Neuronal stem cell (in vitro differentiated cells): ENCODE data around the gene TFRC.
"Not testable (repeated sequence)": the region's sequence is repeated elsewhere in the genome, so short reads cannot be mapped to it uniquely, and the experiment has no call there.

ENCODE experiments used
- DNase-seq: peaks from one replicate; pipeline ENCODE4 v3.0.0-alpha.2; 2013; ENCODE audit warnings: low spot score
- H2AFZ ChIP-seq: one replicate; pipeline ENCODE4 v1.6.1; 2013; ENCODE audit warnings: mild to moderate bottlenecking, low read length, inconsistent platforms
- H2AK5ac ChIP-seq: 2 replicates; pipeline ENCODE4 v1.6.1; 2013; ENCODE audit warnings: low read depth, mild to moderate bottlenecking, inconsistent platforms, low read length, moderate library complexity, mixed read lengths
- H2BK120ac ChIP-seq: 2 replicates; pipeline ENCODE4 v1.6.1; 2013; ENCODE audit warnings: low read depth, mild to moderate bottlenecking, inconsistent platforms, low read length, moderate library complexity, mixed read lengths
- H2BK12ac ChIP-seq: one replicate; pipeline ENCODE4 v1.6.1; 2013; ENCODE audit warnings: low read length, inconsistent platforms
- H2BK15ac ChIP-seq: 2 replicates; pipeline ENCODE4 v1.6.1; 2013; ENCODE audit warnings: mild to moderate bottlenecking, low read length, inconsistent platforms, mixed read lengths
- H2BK5ac ChIP-seq: one replicate; pipeline ENCODE4 v1.6.1; 2013; ENCODE audit warnings: inconsistent platforms, mild to moderate bottlenecking, low read length, moderate library complexity
- H3K14ac ChIP-seq: one replicate; pipeline ENCODE4 v1.6.1; 2013; ENCODE audit warnings: low read length, inconsistent platforms
- H3K18ac ChIP-seq: 2 replicates; pipeline ENCODE4 v1.6.1; 2013; ENCODE audit warnings: low read length, inconsistent platforms
- H3K23ac ChIP-seq: 2 replicates; pipeline ENCODE4 v1.6.1; 2013; ENCODE audit warnings: low read depth, mild to moderate bottlenecking, mixed read lengths, low read length, inconsistent platforms; ENCODE audit not compliant: poor library complexity
- H3K27ac ChIP-seq: replicated peaks from 3 replicates; pipeline ENCODE4 v1.5.1; 2013; ENCODE audit warnings: low read length, inconsistent platforms
- H3K27me3 ChIP-seq, 3 experiments: 2 replicates each; pipeline ENCODE4 v1.6.1; 2013; ENCODE audit warnings: low read length in 3 of 3, mild to moderate bottlenecking in 2 of 3, inconsistent platforms in 1 of 3, low read depth in 1 of 3, mixed read lengths in 1 of 3, moderate library complexity in 1 of 3; ENCODE audit not compliant: control insufficient read depth in 3 of 3, insufficient read depth in 3 of 3
- H3K36me3 ChIP-seq, 2 donors: replicated peaks in 1 of 2; 2 replicates each; pipeline ENCODE4 v1.6.1; 2013; ENCODE audit warnings: low read length in 2 of 2; ENCODE audit not compliant: control insufficient read depth in 2 of 2, insufficient read depth in 2 of 2
- H3K4ac ChIP-seq: 2 replicates; pipeline ENCODE4 v1.6.1; 2013; ENCODE audit warnings: inconsistent platforms, mild to moderate bottlenecking, low read length, moderate library complexity
- H3K4me1 ChIP-seq, 2 donors: 1 replicate in 1 of 2; 2 replicates in 1 of 2; pipeline ENCODE4 v1.6.1; 2013; ENCODE audit warnings: low read length in 2 of 2, low read depth in 1 of 2; ENCODE audit not compliant: control insufficient read depth in 2 of 2, insufficient read depth in 1 of 2
- H3K4me2 ChIP-seq: one replicate; pipeline ENCODE4 v1.6.1; 2013; ENCODE audit warnings: mild to moderate bottlenecking, low read length, inconsistent platforms; ENCODE audit not compliant: insufficient read depth, poor library complexity, severe bottlenecking
- H3K4me3 ChIP-seq, 2 donors: 2 replicates each; pipeline ENCODE4 v1.5.1; 2013; ENCODE audit warnings: low read length in 2 of 2, mild to moderate bottlenecking in 2 of 2, inconsistent platforms in 1 of 2, moderate library complexity in 1 of 2
- H3K79me1 ChIP-seq: one replicate; pipeline ENCODE4 v1.6.1; 2013; ENCODE audit warnings: low read depth, mild to moderate bottlenecking, inconsistent platforms, low read length, moderate library complexity
- H3K9ac ChIP-seq: one replicate; pipeline ENCODE4 v1.6.1; 2013; ENCODE audit warnings: mild to moderate bottlenecking, low read depth, low read length, inconsistent platforms; ENCODE audit not compliant: poor library complexity
- H3K9me3 ChIP-seq, 2 donors: replicated peaks in 1 of 2; 2 replicates each; pipeline versions ENCODE3 to v1.6.1; 2013; ENCODE audit warnings: low read length in 2 of 2, mild to moderate bottlenecking in 2 of 2, inconsistent platforms in 1 of 2, low read depth in 1 of 2, mixed read lengths in 1 of 2, moderate library complexity in 1 of 2; ENCODE audit not compliant: control insufficient read depth in 2 of 2, insufficient read depth in 1 of 2
- H4K8ac ChIP-seq: one replicate; pipeline ENCODE4 v1.6.1; 2013; ENCODE audit warnings: low read depth, mild to moderate bottlenecking, inconsistent platforms, low read length, moderate library complexity
- H4K91ac ChIP-seq: one replicate; pipeline ENCODE4 v1.6.1; 2013; ENCODE audit warnings: low read length, low read depth, mild to moderate bottlenecking, inconsistent platforms; ENCODE audit not compliant: poor library complexity
- WGBS, 2 donors: extraction: QIAGEN DNeasy Blood & Tissue Kit; methylation state at CpG; one replicate each; pipeline ENCODE4 v1.1.7; 2013; ENCODE audit warnings: missing lambda C conversion rate in 2 of 2, mixed read lengths in 1 of 2; ENCODE audit not compliant: insufficient read length in 2 of 2, insufficient replicate concordance in 1 of 2; ENCODE audit errors: extremely low coverage in 2 of 2; 5-methylcytosine and 5-hydroxymethylcytosine counted together

TFRC gene

GRCh38 chr3:196008387-196008786, 73.5 kb downstream of the TFRC start:
- Histone ChIP-seq H2AFZ (no peak overlapping the region), H3K23ac (no peak overlapping the region), H4K8ac (no peak overlapping the region), H2BK12ac (no peak overlapping the region), H2BK5ac (no peak overlapping the region), H3K18ac (no peak overlapping the region), H3K27ac (no peak overlapping the region), H4K91ac (no peak overlapping the region), H3K27me3 (peaks cover 0 to 4% (median 0%) of the 10 kb centered on the region in 3 experiments), H2AK5ac (no peak overlapping the region), H3K14ac (no peak overlapping the region), H3K4ac (no peak overlapping the region), H3K79me1 (no peaks in the 10 kb centered on the region), H3K36me3 (no peaks in the 10 kb centered on the region), H3K4me1 (no peaks in the 10 kb centered on the region), H2BK120ac (no peak overlapping the region), H3K4me2 (no peak overlapping the region), H2BK15ac (no peak overlapping the region), H3K9ac (no peak overlapping the region), H3K9me3 (peaks cover 0 to 8% of the 10 kb centered on the region in 2 donors), H3K4me3 (no peak overlapping the region)
- DNase-seq = no peak
- no CpG with 5 or more reads among the region's 18 CpGs for WGBS, 2 donors

GRCh38 chr3:196007744-196008335, 74.0 kb downstream of the TFRC start:
- H3K18ac ChIP-seq = no peak overlapping the region
- H3K4me1 ChIP-seq = no peaks in the 10 kb centered on the region
- no peak overlapping the region for H3K14ac ChIP-seq
- H3K36me3 ChIP-seq = no peaks in the 10 kb centered on the region
- H2BK120ac ChIP-seq = no peak overlapping the region
- no peak overlapping the region for H3K4me3 ChIP-seq
- H3K79me1 ChIP-seq = no peaks in the 10 kb centered on the region
- H3K9me3 ChIP-seq = peaks cover 0 to 8% of the 10 kb centered on the region in 2 donors
- H3K27ac ChIP-seq = no peak overlapping the region
- whole genome bisulfite sequencing, 2 donors = no CpG with 5 or more reads among the region's 11 CpGs
- H3K23ac ChIP-seq = no peak overlapping the region
- H4K91ac ChIP-seq = no peak overlapping the region
- H2AFZ ChIP-seq = no peak overlapping the region
- H3K4ac ChIP-seq = no peak overlapping the region
- no peak overlapping the region for H4K8ac ChIP-seq
- no peak overlapping the region for H3K9ac ChIP-seq
- H2AK5ac ChIP-seq = no peak overlapping the region
- no peak for DNase-seq
- no peak overlapping the region for H2BK15ac ChIP-seq
- H2BK12ac ChIP-seq = no peak overlapping the region
- H2BK5ac ChIP-seq = no peak overlapping the region
- H3K4me2 ChIP-seq = no peak overlapping the region
- H3K27me3 ChIP-seq = peaks cover 0 to 2% (median 0%) of the 10 kb centered on the region in 3 experiments

DNA sequence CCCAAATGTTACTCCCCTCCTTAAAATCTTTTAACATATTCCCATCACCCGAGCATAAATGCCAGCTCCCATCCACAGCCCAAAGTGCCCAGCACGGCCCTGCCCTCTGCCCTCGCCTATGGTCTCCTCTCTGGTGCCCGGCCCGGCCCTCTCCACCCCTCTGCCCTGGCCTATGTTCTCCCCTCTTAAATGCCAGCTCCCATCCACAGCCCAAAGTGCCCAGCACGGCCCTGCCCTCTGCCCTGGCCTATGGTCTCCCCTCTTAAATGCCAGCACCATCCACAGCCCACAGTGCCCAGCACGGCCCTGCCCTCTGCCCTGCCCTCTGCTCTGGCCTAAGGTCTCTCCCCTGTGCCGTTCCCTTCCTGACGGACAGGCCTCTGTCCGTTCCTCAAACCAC, 76.6 kb downstream of the TFRC start:
- H2BK12ac ChIP-seq, H3K27ac ChIP-seq, H3K4ac ChIP-seq, H3K27me3 ChIP-seq, DNase-seq, H3K18ac ChIP-seq, H2AK5ac ChIP-seq, H3K4me3 ChIP-seq, H3K4me1 ChIP-seq, H3K79me1 ChIP-seq, H3K9me3 ChIP-seq, H4K8ac ChIP-seq, H3K9ac ChIP-seq, H2BK15ac ChIP-seq, H3K4me2 ChIP-seq, H2BK120ac ChIP-seq, H3K23ac ChIP-seq, H4K91ac ChIP-seq, H3K14ac ChIP-seq, H2AFZ ChIP-seq, H3K36me3 ChIP-seq, H2BK5ac ChIP-seq: not testable (repeated sequence)
- no CpG with 5 or more reads among the region's 10 CpGs for WGBS, 2 donors

GRCh38 chr3:196004359-196005052, 77.4 kb downstream of the TFRC start:
- not testable (repeated sequence) for DNase-seq, H2BK12ac ChIP-seq, H3K36me3 ChIP-seq, H3K23ac ChIP-seq, H2AK5ac ChIP-seq, H4K91ac ChIP-seq, H3K9ac ChIP-seq, H3K27me3 ChIP-seq, H3K79me1 ChIP-seq, H3K27ac ChIP-seq, H3K4me1 ChIP-seq, H2AFZ ChIP-seq, H3K4me2 ChIP-seq, H3K4ac ChIP-seq, H4K8ac ChIP-seq, H3K14ac ChIP-seq, H2BK15ac ChIP-seq, H3K9me3 ChIP-seq, H3K4me3 ChIP-seq, H2BK120ac ChIP-seq, H2BK5ac ChIP-seq, H3K18ac ChIP-seq
- no CpG with 5 or more reads among the region's 17 CpGs for WGBS, 2 donors
